ENCODE measurements around the gene TWIST1. TPM values are rescaled to one million over a fixed set of nuclear protein-coding genes. Genes with fewer than 3 reads are reported as not detected.

The TWIST1 gene
- total RNA-seq, 1 experiment from 2014 or later: not detected

DNA sequence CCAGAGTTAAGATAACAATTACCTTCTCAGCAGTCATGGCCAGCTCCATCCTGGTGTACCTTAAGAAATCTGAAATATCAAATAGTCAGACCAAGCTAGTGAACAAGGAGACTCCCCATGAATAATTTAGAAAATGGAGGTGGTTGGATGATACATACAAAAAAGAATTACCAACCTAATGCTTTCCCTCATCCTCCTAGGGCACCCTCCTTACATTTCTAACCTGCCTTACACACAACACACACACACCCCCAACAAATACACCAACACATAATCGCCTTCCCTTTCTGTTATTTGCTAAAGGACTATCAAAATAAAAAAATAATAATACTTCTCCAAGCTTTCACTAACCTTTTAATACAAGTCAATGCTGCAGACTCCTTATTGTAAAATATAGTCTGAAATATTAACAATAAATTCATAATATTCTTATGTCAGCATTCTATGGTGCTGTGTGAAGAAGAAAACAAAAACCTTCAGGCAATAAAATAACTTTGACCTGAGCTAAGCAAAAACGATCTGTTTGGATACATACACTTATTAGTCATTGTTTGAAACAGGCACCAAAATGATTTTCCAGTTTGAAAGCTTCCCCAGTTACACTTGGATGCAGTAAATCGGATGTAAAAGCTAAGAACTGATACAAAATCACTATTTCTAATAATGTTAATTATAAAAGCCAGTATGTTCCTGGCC lies 3.4 kb downstream of the TWIST1 start:
- Histone ChIP-seq H2BK15ac (ENCODE audit: low read depth, low read length) (no peak overlapping the region), H3K9ac (ENCODE audit: extremely low read depth, insufficient read length, low read length) (no peak overlapping the region), H3K14ac (ENCODE audit: insufficient read depth, low read length) (no peak overlapping the region), H2BK20ac (ENCODE audit: low read depth, low read length, poor library complexity, severe bottlenecking) (no peak overlapping the region), H3K27ac (ENCODE audit: insufficient read length, low read depth, low read length) (no peak overlapping the region), H2BK120ac (ENCODE audit: low read depth, low read length, poor library complexity, severe bottlenecking) (no peak overlapping the region), H3K4me2 (ENCODE audit: insufficient read depth, insufficient read length, low read length) (no peak overlapping the region), H3K56ac (ENCODE audit: insufficient read length, low read depth, low read length) (no peak overlapping the region), H3K79me2 (ENCODE audit: insufficient read depth, low read length) (no peaks in the 10 kb centered on the region), H2BK5ac (ENCODE audit: insufficient read length, low read length) (no peak overlapping the region), H3K4ac (ENCODE audit: low read depth, low read length) (no peak overlapping the region), H3K18ac (ENCODE audit: insufficient read length, low read depth, low read length) (no peak overlapping the region), H4K5ac (ENCODE audit: insufficient read length, low read depth, low read length) (no peak overlapping the region), H2AK5ac (ENCODE audit: insufficient read length, low read length) (no peak overlapping the region), H4K8ac (replicated peaks; ENCODE audit: insufficient read length, low read depth, low read length) (no peak overlapping the region), H3K9me3 (ENCODE audit: control insufficient read depth, low read depth, low read length) (no peaks in the 10 kb centered on the region), H3K27me3 (ENCODE audit: insufficient read depth, low read length) (peaks cover 77% of the 10 kb centered on the region), H3K23ac (ENCODE audit: insufficient read length, low read depth, low read length) (no peak overlapping the region), H2BK12ac (ENCODE audit: insufficient read length, low read depth, low read length) (no peak overlapping the region), H3K23me2 (ENCODE audit: insufficient read length, low read depth, low read length, poor library complexity, severe bottlenecking) (peaks cover 25% of the 10 kb centered on the region), H2AFZ (ENCODE audit: low read length) (no peak overlapping the region), H3T11ph (ENCODE audit: low read length) (no peak overlapping the region), H3K79me1 (ENCODE audit: insufficient read depth, low read depth, low read length, poor library complexity, severe bottlenecking) (no peaks in the 10 kb centered on the region), H4K20me1 (ENCODE audit: control insufficient read depth, insufficient read depth, insufficient read length) (no peaks in the 10 kb centered on the region), H4K91ac (ENCODE audit: insufficient read length, low read depth, low read length) (no peak overlapping the region), H3K4me1 (ENCODE audit: insufficient read depth, low read length) (peaks cover 7% of the 10 kb centered on the region; the same call in 1 of the 2 replicates)
- no peak for DNase-seq
- TF ChIP-seq, protein P1, sequence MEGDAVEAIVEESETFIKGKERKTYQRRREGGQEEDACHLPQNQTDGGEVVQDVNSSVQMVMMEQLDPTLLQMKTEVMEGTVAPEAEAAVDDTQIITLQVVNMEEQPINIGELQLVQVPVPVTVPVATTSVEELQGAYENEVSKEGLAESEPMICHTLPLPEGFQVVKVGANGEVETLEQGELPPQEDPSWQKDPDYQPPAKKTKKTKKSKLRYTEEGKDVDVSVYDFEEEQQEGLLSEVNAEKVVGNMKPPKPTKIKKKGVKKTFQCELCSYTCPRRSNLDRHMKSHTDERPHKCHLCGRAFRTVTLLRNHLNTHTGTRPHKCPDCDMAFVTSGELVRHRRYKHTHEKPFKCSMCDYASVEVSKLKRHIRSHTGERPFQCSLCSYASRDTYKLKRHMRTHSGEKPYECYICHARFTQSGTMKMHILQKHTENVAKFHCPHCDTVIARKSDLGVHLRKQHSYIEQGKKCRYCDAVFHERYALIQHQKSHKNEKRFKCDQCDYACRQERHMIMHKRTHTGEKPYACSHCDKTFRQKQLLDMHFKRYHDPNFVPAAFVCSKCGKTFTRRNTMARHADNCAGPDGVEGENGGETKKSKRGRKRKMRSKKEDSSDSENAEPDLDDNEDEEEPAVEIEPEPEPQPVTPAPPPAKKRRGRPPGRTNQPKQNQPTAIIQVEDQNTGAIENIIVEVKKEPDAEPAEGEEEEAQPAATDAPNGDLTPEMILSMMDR (conservative IDR thresholded peaks at IDR 0.05): no peak
- WGBS (ENCODE audit: extremely low coverage, insufficient read length, low lambda C conversion rate): 100% methylated on average over 1 of the region's 3 CpGs
- H3K27me3 Mint-ChIP-seq (ENCODE audit: low read depth): peaks cover 95% of the 10 kb centered on the region
- H3K4me1 Mint-ChIP-seq: peaks cover 30 to 49% of the 10 kb centered on the region in 2 experiments
- H3K9me3 Mint-ChIP-seq: peaks cover 0 to 2% of the 10 kb centered on the region in 2 experiments; a peak in 1 of 5 replicates
- no peaks in the 10 kb centered on the region for H3K36me3 Mint-ChIP-seq (ENCODE audit: insufficient read depth in 1 of 3, low read depth in 3 of 3)
- H3K27ac Mint-ChIP-seq: no peak overlapping the region
- H3K4me3 Mint-ChIP-seq: no peak overlapping the region
